OCI-LY7 (cell line): Measurements from ENCODE around the gene SLC35A5.

Experiments
- EZH2phosphoT487 ChIP-seq: fragments of 200-600 bp; sonication (generic); IDR thresholded peaks from 2 replicates; pipeline ENCODE4 v1.6.1; 2018; ENCODE audit warnings: low read depth, borderline replicate concordance, mild to moderate bottlenecking, mixed run types, antibody characterized with exemption, low read length, moderate library complexity, mixed read lengths
- TF ChIP-seq, protein P1 (sequence below): fragments of 200-600 bp; sonication (generic); conservative IDR thresholded peaks from 2 replicates; pipeline ENCODE4 v1.5.1; 2014; ENCODE audit warnings: mild to moderate bottlenecking, antibody characterized with exemption, low read length, moderate library complexity, mixed read lengths

DNA sequence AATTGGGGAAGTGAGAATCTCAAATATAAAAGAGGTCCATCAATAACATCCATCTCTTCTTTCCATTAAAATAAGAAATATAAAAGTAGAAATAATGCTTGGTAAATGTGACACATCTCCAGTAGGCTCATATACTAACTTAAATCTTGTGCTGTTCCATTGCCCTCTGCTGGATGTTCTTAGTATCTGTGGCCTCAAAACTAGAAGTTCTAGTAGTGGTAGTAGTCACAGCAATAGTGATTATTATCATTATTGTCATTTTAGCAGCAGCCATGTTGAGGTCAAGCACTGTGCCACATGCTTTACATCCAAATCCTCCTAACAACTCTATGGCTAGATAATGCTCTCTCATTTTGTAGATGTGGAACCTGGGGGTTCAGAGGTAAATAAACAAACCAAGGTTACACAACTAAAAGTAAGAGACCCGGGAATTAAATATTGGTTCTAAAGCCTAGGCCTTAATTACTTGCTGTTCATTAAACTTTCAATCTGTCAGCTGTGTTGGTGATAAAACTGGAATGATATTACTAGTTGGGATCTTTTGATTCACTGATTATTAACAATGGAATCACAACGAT lies 42.3 kb upstream of the SLC35A5 start:
- TF ChIP-seq, protein P1, sequence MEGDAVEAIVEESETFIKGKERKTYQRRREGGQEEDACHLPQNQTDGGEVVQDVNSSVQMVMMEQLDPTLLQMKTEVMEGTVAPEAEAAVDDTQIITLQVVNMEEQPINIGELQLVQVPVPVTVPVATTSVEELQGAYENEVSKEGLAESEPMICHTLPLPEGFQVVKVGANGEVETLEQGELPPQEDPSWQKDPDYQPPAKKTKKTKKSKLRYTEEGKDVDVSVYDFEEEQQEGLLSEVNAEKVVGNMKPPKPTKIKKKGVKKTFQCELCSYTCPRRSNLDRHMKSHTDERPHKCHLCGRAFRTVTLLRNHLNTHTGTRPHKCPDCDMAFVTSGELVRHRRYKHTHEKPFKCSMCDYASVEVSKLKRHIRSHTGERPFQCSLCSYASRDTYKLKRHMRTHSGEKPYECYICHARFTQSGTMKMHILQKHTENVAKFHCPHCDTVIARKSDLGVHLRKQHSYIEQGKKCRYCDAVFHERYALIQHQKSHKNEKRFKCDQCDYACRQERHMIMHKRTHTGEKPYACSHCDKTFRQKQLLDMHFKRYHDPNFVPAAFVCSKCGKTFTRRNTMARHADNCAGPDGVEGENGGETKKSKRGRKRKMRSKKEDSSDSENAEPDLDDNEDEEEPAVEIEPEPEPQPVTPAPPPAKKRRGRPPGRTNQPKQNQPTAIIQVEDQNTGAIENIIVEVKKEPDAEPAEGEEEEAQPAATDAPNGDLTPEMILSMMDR, result peak; percentile 93
- TF ChIP-seq EZH2phosphoT487, result no peak
